Panc1 (cell line): ENCODE data around the gene MYO1E.

ENCODE experiments used
- POLR2AphosphoS5 ChIP-seq: IDR thresholded peaks from 2 replicates; pipeline ENCODE4 v1.6.1; 2012; ENCODE audit warnings: mild to moderate bottlenecking, low read depth, low read length, moderate library complexity
- REST ChIP-seq, 2 experiments: IDR thresholded peaks; 2 replicates each; pipeline ENCODE4 v1.6.1; 2011 to 2012; ENCODE audit warnings: low read depth in 2 of 2, control low read depth in 1 of 2, low read length in 1 of 2, mild to moderate bottlenecking in 1 of 2, moderate library complexity in 1 of 2; ENCODE audit not compliant: insufficient read depth in 1 of 2
- SIN3A ChIP-seq: IDR thresholded peaks from 2 replicates; pipeline ENCODE4 v1.6.1; 2012; ENCODE audit warnings: low read depth, mild to moderate bottlenecking, low read length, moderate library complexity, borderline replicate concordance; ENCODE audit not compliant: insufficient read depth
- TCF7L2 ChIP-seq: IDR thresholded peaks from 2 replicates; pipeline ENCODE4 v1.6.1; 2011; ENCODE audit warnings: mild to moderate bottlenecking, low read depth, low read length, inconsistent platforms
- TF ChIP-seq, protein P1 (sequence below): fragments of 450-650 bp; IDR thresholded peaks from 2 replicates; pipeline ENCODE4 v1.5.1; 2017; ENCODE audit warnings: mild to moderate bottlenecking

- TF ChIP-seq, protein P1, sequence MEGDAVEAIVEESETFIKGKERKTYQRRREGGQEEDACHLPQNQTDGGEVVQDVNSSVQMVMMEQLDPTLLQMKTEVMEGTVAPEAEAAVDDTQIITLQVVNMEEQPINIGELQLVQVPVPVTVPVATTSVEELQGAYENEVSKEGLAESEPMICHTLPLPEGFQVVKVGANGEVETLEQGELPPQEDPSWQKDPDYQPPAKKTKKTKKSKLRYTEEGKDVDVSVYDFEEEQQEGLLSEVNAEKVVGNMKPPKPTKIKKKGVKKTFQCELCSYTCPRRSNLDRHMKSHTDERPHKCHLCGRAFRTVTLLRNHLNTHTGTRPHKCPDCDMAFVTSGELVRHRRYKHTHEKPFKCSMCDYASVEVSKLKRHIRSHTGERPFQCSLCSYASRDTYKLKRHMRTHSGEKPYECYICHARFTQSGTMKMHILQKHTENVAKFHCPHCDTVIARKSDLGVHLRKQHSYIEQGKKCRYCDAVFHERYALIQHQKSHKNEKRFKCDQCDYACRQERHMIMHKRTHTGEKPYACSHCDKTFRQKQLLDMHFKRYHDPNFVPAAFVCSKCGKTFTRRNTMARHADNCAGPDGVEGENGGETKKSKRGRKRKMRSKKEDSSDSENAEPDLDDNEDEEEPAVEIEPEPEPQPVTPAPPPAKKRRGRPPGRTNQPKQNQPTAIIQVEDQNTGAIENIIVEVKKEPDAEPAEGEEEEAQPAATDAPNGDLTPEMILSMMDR, result no peak
- no peak for TF ChIP-seq POLR2AphosphoS5
- TF ChIP-seq REST (IDR thresholded peaks at IDR 0.05; ENCODE audit: insufficient read depth in 1 of 2, low read depth in 2 of 2, low read length in 1 of 2), result no peak
- TF ChIP-seq TCF7L2, result no peak
- no peak for TF ChIP-seq SIN3A
Observed at GRCh38 chr15:59392299-59392698, 19.6 kb upstream of the MYO1E start.
